ENCODE data around the gene KCNN4.

Gene KCNN4

DNA sequence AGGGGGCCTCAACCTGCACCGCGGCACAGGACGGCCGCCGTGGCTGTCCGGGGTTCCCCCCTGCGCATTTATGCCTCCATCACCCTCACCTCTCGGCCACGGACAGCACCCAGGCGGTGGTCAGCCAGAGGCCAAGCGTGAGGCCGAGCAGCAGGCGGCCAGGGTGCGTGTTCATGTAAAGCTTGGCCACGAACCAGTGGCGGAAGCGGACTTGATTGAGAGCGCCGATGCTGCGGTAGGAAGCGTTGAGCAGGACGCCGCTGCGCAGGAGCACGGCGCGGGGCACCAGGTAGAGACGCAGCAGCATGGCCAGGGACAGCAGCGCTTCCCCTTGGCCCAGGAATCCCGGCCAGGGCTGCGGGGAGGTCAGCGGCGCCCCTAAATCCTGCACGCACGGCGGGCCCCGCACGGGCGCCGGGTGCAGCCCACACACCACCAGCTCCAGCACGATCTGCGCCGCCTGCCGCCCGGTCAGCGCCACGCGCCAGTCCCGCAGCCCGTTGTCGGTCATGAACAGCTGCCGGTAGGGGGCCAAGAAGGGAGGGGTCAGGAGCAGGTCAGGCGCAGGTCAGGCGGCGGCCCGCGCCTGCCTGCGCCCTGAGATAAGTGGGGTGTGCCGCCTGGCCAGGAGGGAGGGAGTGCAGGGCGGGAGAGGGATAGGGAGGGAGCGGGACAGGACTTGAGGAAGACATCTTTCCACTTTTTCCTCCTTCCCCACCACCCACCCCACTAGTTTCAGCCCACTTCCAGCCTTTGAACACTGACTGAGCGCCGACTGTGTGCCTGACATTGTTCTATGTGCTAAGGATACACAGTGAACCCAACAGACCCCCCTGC, 6.5 kb downstream of the KCNN4 start:
- H3K4me3 ChIP-seq (replicated peaks; ENCODE audit: low read depth, low read length): no peak overlapping the region
- H3K36me3 ChIP-seq (ENCODE audit: control insufficient read depth, insufficient read depth, low read length): peaks cover 28% of the 10 kb centered on the region
- no peak for DNase-seq (ENCODE audit: extremely low read depth, insufficient read length)
- TF ChIP-seq, protein P1, sequence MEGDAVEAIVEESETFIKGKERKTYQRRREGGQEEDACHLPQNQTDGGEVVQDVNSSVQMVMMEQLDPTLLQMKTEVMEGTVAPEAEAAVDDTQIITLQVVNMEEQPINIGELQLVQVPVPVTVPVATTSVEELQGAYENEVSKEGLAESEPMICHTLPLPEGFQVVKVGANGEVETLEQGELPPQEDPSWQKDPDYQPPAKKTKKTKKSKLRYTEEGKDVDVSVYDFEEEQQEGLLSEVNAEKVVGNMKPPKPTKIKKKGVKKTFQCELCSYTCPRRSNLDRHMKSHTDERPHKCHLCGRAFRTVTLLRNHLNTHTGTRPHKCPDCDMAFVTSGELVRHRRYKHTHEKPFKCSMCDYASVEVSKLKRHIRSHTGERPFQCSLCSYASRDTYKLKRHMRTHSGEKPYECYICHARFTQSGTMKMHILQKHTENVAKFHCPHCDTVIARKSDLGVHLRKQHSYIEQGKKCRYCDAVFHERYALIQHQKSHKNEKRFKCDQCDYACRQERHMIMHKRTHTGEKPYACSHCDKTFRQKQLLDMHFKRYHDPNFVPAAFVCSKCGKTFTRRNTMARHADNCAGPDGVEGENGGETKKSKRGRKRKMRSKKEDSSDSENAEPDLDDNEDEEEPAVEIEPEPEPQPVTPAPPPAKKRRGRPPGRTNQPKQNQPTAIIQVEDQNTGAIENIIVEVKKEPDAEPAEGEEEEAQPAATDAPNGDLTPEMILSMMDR (IDR thresholded peaks at IDR 0.05; ENCODE audit: insufficient read depth, low read length, poor library complexity, severe bottlenecking): no peak
- no peaks in the 10 kb centered on the region for H3K27me3 ChIP-seq (replicated peaks; ENCODE audit: control insufficient read depth, insufficient read depth, low read length)

DNA sequence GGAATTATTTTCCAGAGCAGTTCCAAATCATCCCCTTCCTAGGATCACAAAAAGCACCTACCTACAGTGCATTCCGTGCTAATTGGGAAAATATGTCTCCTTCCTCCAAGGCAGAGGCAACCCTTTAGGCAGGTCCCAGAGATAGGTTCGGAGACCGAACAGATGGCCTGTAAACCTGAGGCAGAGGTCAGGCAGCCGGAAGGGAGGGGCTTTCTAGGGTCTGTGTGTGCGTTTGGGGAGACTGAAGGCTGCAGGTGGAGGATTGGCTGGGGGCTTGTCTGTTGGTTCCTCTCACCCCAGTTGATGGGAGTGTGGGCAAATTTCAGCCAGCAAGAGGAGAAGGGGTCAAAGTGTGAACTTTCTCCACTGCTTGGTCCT, 7.1 kb downstream of the KCNN4 start:
- no peak for DNase-seq (ENCODE audit: extremely low read depth, insufficient read length)
- Histone ChIP-seq H3K4me3 (replicated peaks; ENCODE audit: low read depth, low read length) (no peak overlapping the region), H3K36me3 (ENCODE audit: control insufficient read depth, insufficient read depth, low read length) (peaks cover 34% of the 10 kb centered on the region), H3K27me3 (replicated peaks; ENCODE audit: control insufficient read depth, insufficient read depth, low read length) (no peaks in the 10 kb centered on the region)
- TF ChIP-seq, protein P1 (IDR thresholded peaks at IDR 0.05; ENCODE audit: insufficient read depth, low read length, poor library complexity, severe bottlenecking): no peak

DNA sequence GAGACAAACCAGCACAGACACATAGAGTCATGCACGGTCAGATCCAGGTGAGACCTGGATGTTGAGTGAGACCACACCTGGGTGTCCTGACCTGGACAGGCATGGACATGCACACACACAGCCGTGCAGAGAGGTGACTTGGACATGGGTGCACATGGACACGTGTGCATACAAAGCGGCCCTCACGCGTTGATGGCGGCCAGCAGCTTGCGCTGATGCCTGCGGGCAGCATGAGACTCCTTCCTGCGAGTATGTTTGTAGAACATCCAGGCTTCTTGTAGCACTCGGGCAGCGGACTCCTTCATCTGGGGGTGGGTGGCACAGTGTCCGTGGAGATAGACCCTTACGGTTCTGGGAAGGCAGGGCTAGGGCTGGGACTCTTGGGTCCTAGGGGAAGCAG, 11.5 kb downstream of the KCNN4 start:
- TF ChIP-seq, protein P1 (IDR thresholded peaks at IDR 0.05; ENCODE audit: insufficient read depth, low read length, poor library complexity, severe bottlenecking): no peak
- DNase-seq (ENCODE audit: extremely low read depth, insufficient read length): no peak
- H3K36me3 ChIP-seq (ENCODE audit: control insufficient read depth, insufficient read depth, low read length): peaks cover 50% of the 10 kb centered on the region
- no peak overlapping the region for H3K4me3 ChIP-seq (replicated peaks; ENCODE audit: low read depth, low read length)
- H3K27me3 ChIP-seq (replicated peaks; ENCODE audit: control insufficient read depth, insufficient read depth, low read length): no peaks in the 10 kb centered on the region

GRCh38 chr19:43768273-43769050, 12.3 kb downstream of the KCNN4 start:
- Histone ChIP-seq H3K27me3 (replicated peaks; ENCODE audit: control insufficient read depth, insufficient read depth, low read length) (no peaks in the 10 kb centered on the region), H3K4me3 (replicated peaks; ENCODE audit: low read depth, low read length) (no peak overlapping the region), H3K36me3 (ENCODE audit: control insufficient read depth, insufficient read depth, low read length) (peaks cover 45% of the 10 kb centered on the region)
- no peak for DNase-seq (ENCODE audit: extremely low read depth, insufficient read length)
- TF ChIP-seq, protein P1 (IDR thresholded peaks at IDR 0.05; ENCODE audit: insufficient read depth, low read length, poor library complexity, severe bottlenecking): no peak

- H3K36me3 ChIP-seq (ENCODE audit: control insufficient read depth, insufficient read depth, low read length): peaks cover 43% of the 10 kb centered on the region
- no peak overlapping the region for H3K4me3 ChIP-seq (replicated peaks; ENCODE audit: low read depth, low read length)
- no peak for DNase-seq (ENCODE audit: extremely low read depth, insufficient read length)
- no peaks in the 10 kb centered on the region for H3K27me3 ChIP-seq (replicated peaks; ENCODE audit: control insufficient read depth, insufficient read depth, low read length)
- TF ChIP-seq, protein P1 (IDR thresholded peaks at IDR 0.05; ENCODE audit: insufficient read depth, low read length, poor library complexity, severe bottlenecking): no peak
These were observed 13.0 kb downstream of the KCNN4 start for GRCh38 chr19:43767818-43768217.
